RPMI8226 (cell line): Measurements from ENCODE around the gene AMPD1.

Source experiments
- DNase-seq: peaks from one replicate; pipeline ENCODE4 v3.0.0-alpha.2; 2015

The AMPD1 gene

DNA sequence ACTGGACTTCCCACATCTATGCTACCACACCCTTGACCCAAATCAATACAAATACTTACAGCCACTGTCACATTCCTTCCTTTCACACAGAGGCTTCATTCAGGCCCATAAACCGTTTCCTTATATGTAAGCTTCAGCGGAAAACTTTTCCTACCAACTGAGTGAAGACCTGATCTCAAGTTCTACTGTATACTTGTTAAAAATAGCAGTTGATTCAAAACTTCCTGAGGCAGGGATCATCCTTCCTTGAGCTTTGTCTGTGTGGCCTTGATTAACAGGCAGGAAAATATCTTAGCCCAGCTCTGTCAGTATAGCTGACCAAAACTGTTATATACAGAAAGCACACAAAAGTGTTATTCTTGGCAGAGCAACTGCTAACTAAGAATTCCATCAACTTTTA, 68.2 kb downstream of the AMPD1 start:
- DNase-seq = no peak

- no peak for DNase-seq
Observed at GRCh38 chr1:114623364-114623763, 72.0 kb downstream of the AMPD1 start.
